ENCODE data around the gene ST3GAL5. TPM values are rescaled to one million over a fixed set of nuclear protein-coding genes. Genes with fewer than 3 reads are reported as not detected.
"Not testable (repeated sequence)": the region's sequence is repeated elsewhere in the genome, so short reads cannot be mapped to it uniquely, and the experiment has no call there.

ST3GAL5 gene
- total RNA-seq (10 to 100 TPM; 42.1 to 44.1 TPM), polyA plus RNA-seq (10 to 100 TPM; 17.1 to 23.8 (median 17.3) TPM), total RNA-seq (15.9 to 72.4 (median 47.2) reads per million in 6 experiments)

- Mint-ChIP-seq H3K27me3 (no peaks in the 10 kb centered on the region), H3K4me1 (peaks cover 46 to 79% (median 77%) of the 10 kb centered on the region in 4 donors), H3K9me3 (peaks cover 0 to 2% (median 0%) of the 10 kb centered on the region in 9 donors), H3K36me3 (peaks cover 0 to 5% (median 0%) of the 10 kb centered on the region in 3 donors), H3K27ac (peak within 1 kb of the TSS; percentile 97 to 100 (median 99)), H3K4me3 (peak within 1 kb of the TSS; percentile 95 to 100 (median 99))
- peak; percentile 83 to 86 for ATAC-seq
- DNase-seq: peak; percentile 90 to 96 (median 94)
- POLR2A ChIA-PET: interaction anchor here (0.5 to 5.6 kb wide), 19 partner anchors 10 to 899 kb away, joined by 3 to 106 read pairs (median 9); partner anchors contain the start of genes POLR1A and PTCD3
These were observed at the start of gene ST3GAL5 for GRCh38 chr2:85888684-85889626. Gene ST3GAL5, minus strand, starts transcription at chr2:85888990. Its CDS starts 85 bp downstream, at chr2:85888905.

GRCh38 chr2:85938456-85938855 lies 49.7 kb upstream of the ST3GAL5 start:
- POLR2A ChIA-PET: no interaction called here
- Mint-ChIP-seq H3K27me3 (peaks cover 0 to 2% (median 0%) of the 10 kb centered on the region in 5 donors), H3K36me3 (peaks cover 2 to 13% (median 7%) of the 10 kb centered on the region in 3 donors), H3K27ac (no peak overlapping the region), H3K9me3 (peaks cover 5 to 27% (median 18%) of the 10 kb centered on the region in 9 donors), H3K4me1 (peaks cover 6 to 14% (median 8%) of the 10 kb centered on the region in 4 donors), H3K4me3 (no peak overlapping the region)
- no peak for ATAC-seq
- DNase-seq: no peak

GRCh38 chr2:85937069-85937439 lies 48.3 kb upstream of the ST3GAL5 start:
- Mint-ChIP-seq H3K4me3 (no peak overlapping the region), H3K27ac (peak overlapping the region in 1 of 10 donors; percentile 29), H3K36me3 (peaks cover 2 to 3% (median 2%) of the 10 kb centered on the region in 3 donors), H3K4me1 (peaks cover 11 to 23% (median 17%) of the 10 kb centered on the region in 4 donors), H3K9me3 (peaks cover 0 to 14% (median 4%) of the 10 kb centered on the region in 9 donors), H3K27me3 (peaks cover 0 to 2% (median 0%) of the 10 kb centered on the region in 5 donors)
- DNase-seq: no peak
- POLR2A ChIA-PET: no interaction called here
- ATAC-seq: no peak

GRCh38 chr2:85936421-85937068 lies 47.8 kb upstream of the ST3GAL5 start:
- Mint-ChIP-seq H3K4me3 (no peak overlapping the region), H3K9me3 (peaks cover 0 to 9% (median 3%) of the 10 kb centered on the region in 9 donors), H3K27me3 (peaks cover 0 to 2% (median 0%) of the 10 kb centered on the region in 5 donors), H3K27ac (no peak overlapping the region), H3K4me1 (peaks cover 11 to 28% (median 20%) of the 10 kb centered on the region in 4 donors), H3K36me3 (peaks cover 0 to 2% (median 0%) of the 10 kb centered on the region in 3 donors)
- POLR2A ChIA-PET: no interaction called here
- DNase-seq (no peak), ATAC-seq (no peak)

GRCh38 chr2:85935746-85936208 lies 47.0 kb upstream of the ST3GAL5 start:
- no peak overlapping the region for H3K4me3 Mint-ChIP-seq
- H3K9me3 Mint-ChIP-seq: peaks cover 0 to 1% (median 0%) of the 10 kb centered on the region in 9 donors
- H3K4me1 Mint-ChIP-seq: peaks cover 11 to 28% (median 20%) of the 10 kb centered on the region in 4 donors
- peaks cover 0 to 2% (median 0%) of the 10 kb centered on the region in 5 donors for H3K27me3 Mint-ChIP-seq
- H3K36me3 Mint-ChIP-seq: no peaks in the 10 kb centered on the region
- DNase-seq: no peak
- no peak overlapping the region for H3K27ac Mint-ChIP-seq
- POLR2A ChIA-PET: no interaction called here
- ATAC-seq: no peak

GRCh38 chr2:85935170-85935745 lies 46.5 kb upstream of the ST3GAL5 start:
- Mint-ChIP-seq H3K9me3 (no peaks in the 10 kb centered on the region), H3K36me3 (no peaks in the 10 kb centered on the region), H3K27me3 (peaks cover 0 to 2% (median 0%) of the 10 kb centered on the region in 5 donors), H3K4me1 (peaks cover 12 to 28% (median 20%) of the 10 kb centered on the region in 4 donors), H3K27ac (no peak overlapping the region), H3K4me3 (no peak overlapping the region)
- DNase-seq (no peak), ATAC-seq (no peak)
- POLR2A ChIA-PET: no interaction called here

- POLR2A ChIA-PET: no interaction called here
- H3K4me1 Mint-ChIP-seq: peaks cover 13 to 25% (median 21%) of the 10 kb centered on the region in 4 donors
- H3K4me3 Mint-ChIP-seq: no peak overlapping the region
- H3K36me3 Mint-ChIP-seq: no peaks in the 10 kb centered on the region
- H3K27me3 Mint-ChIP-seq: peaks cover 0 to 2% (median 0%) of the 10 kb centered on the region in 5 donors
- H3K27ac Mint-ChIP-seq: peak overlapping the region in 2 of 10 donors; percentile 32 to 43
- ATAC-seq (peak; percentile 14 to 37), DNase-seq (no peak)
- H3K9me3 Mint-ChIP-seq: no peaks in the 10 kb centered on the region
These were observed 45.2 kb upstream of the ST3GAL5 start for GRCh38 chr2:85933753-85934594.

- H3K4me1 Mint-ChIP-seq: peaks cover 18 to 38% (median 34%) of the 10 kb centered on the region in 4 donors
- not testable (repeated sequence) for H3K4me3 Mint-ChIP-seq, DNase-seq, H3K36me3 Mint-ChIP-seq, ATAC-seq, H3K9me3 Mint-ChIP-seq, H3K27me3 Mint-ChIP-seq, H3K27ac Mint-ChIP-seq
- POLR2A ChIA-PET: interaction anchor here (1.1 kb wide), 1 partner anchor 29 kb away, joined by 3 read pairs; no protein-coding TSS in a partner anchor
These were observed 42.4 kb upstream of the ST3GAL5 start for GRCh38 chr2:85931151-85931550.

GRCh38 chr2:85930129-85931124 lies 41.6 kb upstream of the ST3GAL5 start:
- Mint-ChIP-seq H3K27me3 (peaks cover 0 to 3% (median 0%) of the 10 kb centered on the region in 5 donors), H3K9me3 (no peaks in the 10 kb centered on the region), H3K27ac (peak overlapping the region in 3 of 10 donors; percentile 16 to 58 (median 22)), H3K4me3 (peak overlapping the region in 1 of 10 donors; percentile 25), H3K4me1 (peaks cover 18 to 40% (median 34%) of the 10 kb centered on the region in 4 donors), H3K36me3 (no peaks in the 10 kb centered on the region)
- POLR2A ChIA-PET: interaction anchor here (0.6 kb wide), 1 partner anchor 77 kb away, joined by 4 read pairs; no protein-coding TSS in a partner anchor
- ATAC-seq: no peak
- no peak for DNase-seq

All from naive thymus-derived CD8-positive, alpha-beta T cell (primary cell).